Right cardiac atrium (tissue), 5 donors: ENCODE measurements around the gene DLG2. TPM values are rescaled to one million over a fixed set of nuclear protein-coding genes. Genes with fewer than 3 reads are reported as not detected.
A peak's percentile ranks its signal among the peaks of the same experiment; 100 is the strongest.

Source experiments
- ATAC-seq, 2 donors: fragments of 200-7000 bp; cut with Tn5 transposase; one replicate each; pipeline versions ENCODE4 v1.8.0 to v1.9.1; 2020; ENCODE audit warnings: moderate library complexity in 2 of 2, mild to moderate bottlenecking in 1 of 2
- DNase-seq, 3 donors: peaks; one replicate each; pipeline ENCODE4 v3.0.0-alpha.2; 2020
- H3K27ac ChIP-seq: one replicate; pipeline ENCODE4 v1.5.1; 2013; ENCODE audit warnings: mild to moderate bottlenecking, low read length, control low read depth, moderate library complexity
- H3K27me3 ChIP-seq: one replicate; pipeline ENCODE4 v1.6.1; 2013; ENCODE audit not compliant: control insufficient read depth, insufficient read depth
- H3K4me1 ChIP-seq: one replicate; pipeline ENCODE4 v1.6.1; 2013; ENCODE audit warnings: low read length; ENCODE audit not compliant: control insufficient read depth, insufficient read depth
- H3K4me3 ChIP-seq: one replicate; pipeline ENCODE4 v1.5.1; 2013; ENCODE audit warnings: low read length, control low read depth
- H3K9me3 ChIP-seq: one replicate; pipeline ENCODE4 v1.6.1; 2013; ENCODE audit warnings: low read length; ENCODE audit not compliant: control insufficient read depth
- WGBS: extraction: QIAGEN DNeasy Blood & Tissue Kit; methylation state at CpG from one replicate; pipeline ENCODE4 v1.1.7; 2013; 5-methylcytosine and 5-hydroxymethylcytosine counted together
- intact Hi-C, 4 donors: fragments of 100-400 bp; cut with DNase I; formaldehyde crosslinking; loops; one replicate each; pipeline versions ENCODE4 v1.11.0 to v1.14.0; 2022 to 2023
- polyA plus RNA-seq: library from polyadenylated mRNA; stranded (reverse); fragments of 200-250 nt; gene quantifications from one replicate; pipeline ENCODE4 v1.2.3, GENCODE V29; 2013
- total RNA-seq, 4 donors: library from RNA; stranded (reverse); fragmentation: NEBNext Ultra II Directional; extraction: Animal tissue kit (Norgen Biotek cat#: 25700); gene quantifications; one replicate each; pipeline ENCODE4 v1.2.1, GENCODE V29; 2021
- donor health status: healthy with polysubstance abuse.
- donor health status: DM: no; HTN: yes; CAD: no.
- donor health status: DM: no; HTN: no; CAD: no.
- donor health status: DM: no; HTN: yes; CAD: no; lungs with severe emphysema.
- donor health status: DM: yes; HTN: yes; CAD: no.

Gene DLG2
- total and polyA plus RNA-seq, 5 donors = 2.3 to 10.5 (median 9.4) TPM

DNA sequence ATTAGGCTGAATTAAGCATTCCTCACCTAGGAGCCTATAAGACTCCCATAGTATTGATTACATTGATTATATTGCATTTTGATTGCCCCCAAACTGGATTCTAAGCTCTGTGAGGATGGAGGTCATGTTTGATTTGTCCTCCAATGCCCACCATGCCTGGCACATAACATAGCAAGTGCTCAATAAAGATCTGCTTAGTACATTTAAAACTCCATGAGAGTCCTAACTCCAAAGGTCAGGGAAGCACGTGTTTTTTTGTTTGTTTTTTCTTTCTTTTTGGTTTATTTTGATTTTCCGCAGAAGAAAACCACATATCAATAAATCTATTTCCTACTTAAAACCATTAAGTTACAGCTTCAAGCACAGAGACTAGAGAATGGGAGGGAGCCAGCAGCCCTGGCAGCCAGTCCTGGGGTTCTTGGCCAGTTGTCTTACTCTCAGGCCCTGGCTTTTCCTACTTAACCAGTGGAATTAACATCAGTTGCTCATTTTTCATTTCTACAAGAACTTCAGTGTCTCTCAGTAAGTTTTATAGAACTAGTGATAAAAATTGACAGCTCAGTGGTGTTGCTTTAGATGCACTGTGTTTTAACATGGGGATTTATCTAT is 1911.1 kb downstream of the DLG2 start:
- DNase-seq (peak in 1 of 3 donors; percentile 65), ATAC-seq (no peak)
- intact Hi-C loops = no loop called here
- Histone ChIP-seq H3K27me3 (no peaks in the 10 kb centered on the region), H3K27ac (no peak overlapping the region), H3K4me3 (no peak overlapping the region), H3K9me3 (no peaks in the 10 kb centered on the region), H3K4me1 (no peaks in the 10 kb centered on the region)
- WGBS = 77% methylated on average over 2 of the region's 2 CpGs

DNA sequence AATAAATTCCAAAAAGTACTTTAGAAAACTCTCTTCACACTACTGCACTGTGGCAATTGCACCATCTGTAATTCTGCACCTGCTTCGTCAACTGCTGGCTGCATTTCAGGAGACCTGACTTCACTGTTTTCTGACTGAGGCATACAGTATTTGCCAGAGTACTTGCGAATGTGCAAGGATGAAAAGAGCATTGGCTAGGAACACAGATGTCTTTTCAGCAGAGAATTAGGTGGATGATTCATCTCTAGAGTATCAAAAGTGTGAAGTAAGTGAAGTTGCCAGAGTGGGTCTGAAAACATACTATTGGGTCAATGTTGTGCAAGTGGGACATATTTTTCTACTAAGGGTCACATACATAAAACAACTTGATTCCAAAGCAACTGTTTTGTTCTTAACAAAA is 1913.4 kb downstream of the DLG2 start:
- Histone ChIP-seq H3K9me3 (no peaks in the 10 kb centered on the region), H3K4me3 (no peak overlapping the region), H3K4me1 (no peaks in the 10 kb centered on the region), H3K27me3 (no peaks in the 10 kb centered on the region), H3K27ac (no peak overlapping the region)
- intact Hi-C loops = no loop called here
- ATAC-seq (peak; percentile 36 to 45), DNase-seq (no peak)
- WGBS = 57% methylated on average over 2 of the region's 2 CpGs

DNA sequence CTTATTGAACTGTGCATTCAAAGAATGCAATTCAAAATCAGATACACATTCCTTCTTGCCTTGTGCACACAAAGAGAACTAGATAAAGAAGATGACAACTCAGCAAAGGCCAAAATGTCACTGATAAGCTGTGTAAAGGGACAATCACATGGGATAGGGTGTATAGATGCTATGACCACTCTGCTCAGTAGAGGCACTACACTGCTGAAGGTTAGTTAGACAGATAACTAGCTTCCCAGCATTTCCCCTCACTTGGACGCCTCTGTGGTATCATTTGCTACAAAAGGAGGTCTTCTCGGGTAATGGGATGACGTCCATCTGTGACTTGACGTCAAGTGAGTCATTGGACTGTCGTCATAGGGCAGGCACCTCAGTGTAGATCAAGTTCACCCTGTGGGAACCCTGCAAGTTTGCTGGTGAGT is 1916.0 kb downstream of the DLG2 start:
- 74% methylated on average over 5 of the region's 5 CpGs for WGBS
- H3K27ac ChIP-seq = no peak overlapping the region
- ATAC-seq (peak in 1 of 2 donors; percentile 32), DNase-seq (no peak)
- no peak overlapping the region for H3K4me3 ChIP-seq
- H3K9me3 ChIP-seq = no peaks in the 10 kb centered on the region
- H3K27me3 ChIP-seq = no peaks in the 10 kb centered on the region
- intact Hi-C loops = no loop called here
- no peaks in the 10 kb centered on the region for H3K4me1 ChIP-seq

DNA sequence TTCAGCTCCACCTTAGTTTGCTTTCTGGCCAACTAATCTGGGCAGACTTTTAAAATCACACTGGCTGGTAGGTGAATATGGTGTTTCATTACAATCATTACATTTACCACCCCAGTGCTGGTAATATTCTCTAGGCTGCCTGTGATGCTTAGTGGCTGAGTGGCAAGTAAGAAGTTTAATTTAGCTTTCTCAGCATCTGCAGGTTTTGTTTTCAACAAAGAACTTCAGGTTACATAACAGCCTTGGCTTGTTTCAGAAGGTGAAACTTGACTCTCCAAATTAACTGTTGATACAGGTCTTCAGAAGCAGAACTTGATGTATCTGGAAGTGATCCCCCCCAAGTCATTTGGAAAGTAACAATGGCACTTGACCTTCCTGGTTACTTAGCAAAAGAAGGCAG is 1917.7 kb downstream of the DLG2 start:
- Histone ChIP-seq H3K27ac (no peak overlapping the region), H3K27me3 (no peaks in the 10 kb centered on the region), H3K9me3 (no peaks in the 10 kb centered on the region), H3K4me3 (no peak overlapping the region), H3K4me1 (no peaks in the 10 kb centered on the region)
- ATAC-seq = no peak
- intact Hi-C loops = no loop called here
- DNase-seq = no peak

DNA sequence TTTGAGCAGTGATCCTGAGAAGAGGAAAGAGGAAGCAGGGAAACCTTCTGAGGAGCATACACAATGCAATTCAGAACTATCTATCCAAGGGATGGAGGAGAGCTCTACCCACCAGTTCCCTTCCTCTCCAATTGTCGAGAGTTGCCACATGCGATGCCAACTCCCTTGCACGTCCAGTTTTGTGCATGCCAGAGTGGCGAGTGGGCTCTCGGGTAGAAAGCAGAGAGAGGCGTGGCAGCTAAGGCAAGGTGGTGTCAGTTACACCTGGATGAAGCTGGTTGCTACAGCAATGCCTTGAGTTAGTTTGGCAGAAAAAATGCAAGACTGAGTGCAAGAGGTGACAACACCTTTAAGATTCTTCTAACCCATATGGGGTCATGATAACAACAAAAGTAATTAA is 1920.6 kb downstream of the DLG2 start:
- no peak overlapping the region for H3K4me3 ChIP-seq
- H3K9me3 ChIP-seq = no peaks in the 10 kb centered on the region
- H3K27ac ChIP-seq = no peak overlapping the region
- no peaks in the 10 kb centered on the region for H3K4me1 ChIP-seq
- 88% methylated on average over 6 of the region's 6 CpGs for WGBS
- DNase-seq (no peak), ATAC-seq (no peak)
- intact Hi-C loops = no loop called here
- H3K27me3 ChIP-seq = no peaks in the 10 kb centered on the region

DNA sequence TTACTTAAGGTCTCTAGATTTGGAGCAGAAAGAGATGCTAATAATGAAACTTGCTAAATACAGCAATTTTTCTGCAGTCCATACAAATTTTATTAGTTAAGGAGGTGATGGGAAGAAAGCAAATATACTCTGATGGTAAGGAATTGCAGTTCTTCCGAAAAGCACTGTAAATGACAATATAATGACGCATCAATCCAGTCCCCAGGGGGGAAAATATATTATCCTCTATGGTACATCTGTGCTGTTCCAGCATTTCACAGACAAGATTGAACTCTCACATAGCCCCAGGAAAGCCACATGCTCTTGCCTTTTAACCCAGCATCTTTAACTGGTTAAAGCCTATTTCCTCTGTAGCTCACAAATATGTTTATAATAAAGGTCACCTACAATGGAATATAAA is 1924.3 kb downstream of the DLG2 start:
- intact Hi-C loops = no loop called here
- 96% methylated on average over 2 of the region's 2 CpGs for WGBS

DNA sequence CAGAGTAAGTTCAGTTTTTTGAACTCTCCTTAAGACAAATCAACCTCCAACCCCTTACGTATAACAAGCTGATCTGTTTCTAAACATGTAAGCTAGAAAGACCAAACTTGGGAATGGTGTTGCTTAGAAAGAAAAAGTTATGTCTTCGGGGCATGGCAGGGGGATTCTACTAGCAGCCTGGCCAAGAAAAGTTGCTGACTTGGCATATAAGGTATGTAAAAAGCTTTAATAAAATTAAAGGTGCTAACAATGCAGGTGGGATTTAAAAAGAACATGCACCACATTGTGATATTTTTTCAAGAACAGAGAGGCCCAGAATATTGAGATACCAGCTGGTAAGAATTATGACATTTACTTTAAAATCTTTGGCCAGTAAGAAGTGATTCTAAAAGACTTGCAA is 1929.6 kb downstream of the DLG2 start:
- no peaks in the 10 kb centered on the region for H3K27me3 ChIP-seq
- no peaks in the 10 kb centered on the region for H3K9me3 ChIP-seq
- no peak overlapping the region for H3K27ac ChIP-seq
- intact Hi-C loops = no loop called here
- DNase-seq = no peak
- 93% methylated on average over 2 of the region's 2 CpGs for WGBS
- H3K4me3 ChIP-seq = no peak overlapping the region
- H3K4me1 ChIP-seq = no peaks in the 10 kb centered on the region
- ATAC-seq = no peak

More for the DNA sequence above, 1924.3 kb downstream of the DLG2 start:
- no peak overlapping the region for H3K27ac ChIP-seq
- H3K27me3 ChIP-seq = no peaks in the 10 kb centered on the region
- no peaks in the 10 kb centered on the region for H3K9me3 ChIP-seq
- no peaks in the 10 kb centered on the region for H3K4me1 ChIP-seq
- H3K4me3 ChIP-seq = no peak overlapping the region
- DNase-seq = no peak
- no peak for ATAC-seq

DNA sequence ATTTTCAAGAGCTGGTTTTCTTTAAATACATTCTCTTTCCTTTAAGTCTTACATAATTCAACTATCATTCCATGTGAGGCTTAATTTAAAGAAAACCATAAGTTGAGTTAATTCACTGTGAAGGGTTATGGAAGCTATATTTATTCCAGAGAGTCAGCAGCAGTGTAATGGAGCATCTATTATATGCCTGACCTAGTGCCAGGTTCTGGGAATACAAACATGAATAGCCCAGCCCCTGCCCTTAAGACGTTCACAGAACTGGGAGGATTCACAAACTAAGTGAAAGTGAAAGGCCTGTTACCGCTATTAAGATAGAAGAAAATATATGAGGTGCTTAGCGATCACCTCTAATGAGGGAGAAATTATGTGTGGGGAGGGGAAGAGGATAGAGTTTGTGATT is 1932.1 kb downstream of the DLG2 start:
- H3K4me3 ChIP-seq = no peak overlapping the region
- intact Hi-C loops = no loop called here
- DNase-seq (no peak), ATAC-seq (no peak)
- no peaks in the 10 kb centered on the region for H3K4me1 ChIP-seq
- WGBS = 90% methylated on average over 3 of the region's 3 CpGs
- no peaks in the 10 kb centered on the region for H3K27me3 ChIP-seq
- no peaks in the 10 kb centered on the region for H3K9me3 ChIP-seq
- H3K27ac ChIP-seq = no peak overlapping the region

DNA sequence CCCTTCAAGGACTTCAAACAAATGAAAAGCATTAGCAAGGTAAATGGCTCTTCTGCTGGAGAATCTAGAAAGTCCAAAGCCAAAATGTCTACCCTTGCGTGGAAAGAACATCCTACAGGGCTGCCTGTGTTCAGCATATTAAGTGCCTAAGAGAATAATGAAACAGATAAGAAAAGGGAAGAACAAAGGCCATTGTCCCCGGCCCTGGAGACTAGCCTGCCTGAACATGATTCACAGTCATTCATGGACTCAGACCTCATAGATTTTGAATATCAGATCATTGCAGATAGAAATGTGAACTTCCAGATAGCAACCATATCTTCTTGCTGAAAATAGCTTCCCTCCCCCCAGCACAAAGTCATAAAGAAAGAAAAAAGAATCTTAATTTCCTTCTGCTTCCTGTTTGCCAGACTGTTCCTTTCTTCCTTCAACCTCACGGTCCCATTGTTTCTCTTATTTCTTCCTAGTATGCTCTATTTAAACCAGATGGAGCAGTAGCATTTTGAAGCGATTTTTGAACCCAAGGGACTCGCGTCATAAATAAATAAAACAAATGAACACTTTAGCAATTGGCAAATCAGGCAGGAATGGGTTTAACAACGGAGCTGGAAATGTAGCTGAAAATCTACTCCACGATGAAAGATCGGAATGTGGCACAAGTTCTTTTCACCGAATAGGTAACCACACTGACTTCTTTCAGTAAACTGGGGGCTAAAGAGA is 1932.8 kb downstream of the DLG2 start:
- no peaks in the 10 kb centered on the region for H3K4me1 ChIP-seq
- 71% methylated on average over 10 of the region's 10 CpGs for WGBS
- DNase-seq (no peak), ATAC-seq (no peak)
- intact Hi-C loops = no loop called here
- no peak overlapping the region for H3K27ac ChIP-seq
- no peaks in the 10 kb centered on the region for H3K9me3 ChIP-seq
- no peaks in the 10 kb centered on the region for H3K27me3 ChIP-seq
- no peak overlapping the region for H3K4me3 ChIP-seq

DNA sequence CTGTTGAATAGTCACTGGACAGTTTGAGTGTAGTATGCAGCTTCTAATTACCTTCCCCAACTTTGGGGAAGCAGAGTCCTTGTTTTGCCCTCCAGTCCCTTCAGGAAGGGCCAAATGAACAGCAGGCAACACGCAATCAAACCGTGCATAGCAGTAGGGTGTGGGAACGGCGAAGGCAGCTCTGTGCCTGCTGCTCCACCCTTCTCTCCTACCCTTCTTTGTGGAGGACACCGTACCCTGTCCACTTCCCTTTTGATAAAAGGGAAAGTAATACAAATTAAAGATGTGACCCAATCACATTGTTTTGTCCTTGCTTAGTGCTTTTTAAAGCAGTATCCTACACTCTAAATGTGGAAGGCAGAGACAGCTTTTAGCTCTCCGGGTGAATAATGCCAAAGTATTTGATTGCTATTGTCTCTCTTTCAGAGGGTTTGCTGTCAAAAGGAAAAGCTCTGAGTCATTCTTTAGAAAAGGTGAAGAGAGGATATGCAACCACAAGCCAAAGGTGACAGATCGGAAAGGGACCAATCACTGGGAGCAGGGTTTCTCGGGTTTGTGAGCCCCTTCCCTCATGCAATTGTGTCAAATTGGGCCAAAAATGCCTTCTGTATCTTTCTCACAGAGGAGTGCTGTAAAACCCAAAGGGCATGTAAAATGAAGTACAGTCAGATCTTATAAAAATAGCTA is 1933.7 kb downstream of the DLG2 start:
- Histone ChIP-seq H3K27ac (no peak overlapping the region), H3K4me3 (no peak overlapping the region), H3K9me3 (no peaks in the 10 kb centered on the region), H3K27me3 (no peaks in the 10 kb centered on the region), H3K4me1 (no peaks in the 10 kb centered on the region)
- 56% methylated on average over 8 of the region's 8 CpGs for WGBS
- intact Hi-C loops = no loop called here
- no peak for DNase-seq
- ATAC-seq = peak in 1 of 2 donors; percentile 31

DNA sequence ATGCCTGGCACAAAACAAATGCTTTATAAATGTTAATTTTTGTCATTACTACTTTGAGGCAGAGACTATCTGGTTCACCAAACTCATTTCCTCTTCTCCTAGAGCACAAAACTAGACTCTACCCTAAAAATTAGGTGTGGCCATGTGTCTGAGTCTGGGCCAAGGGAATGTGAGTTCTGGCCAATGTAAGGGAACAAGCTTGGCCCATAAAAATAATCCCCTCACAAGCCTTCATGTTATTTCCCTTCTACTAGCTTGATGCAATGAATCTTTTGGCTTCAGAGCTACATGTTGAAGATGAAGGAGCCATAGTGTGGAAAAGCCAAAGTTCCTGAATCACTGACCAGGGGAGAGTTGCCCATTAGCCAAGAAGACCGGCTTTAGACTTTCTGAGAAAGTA is 1934.5 kb downstream of the DLG2 start:
- no peaks in the 10 kb centered on the region for H3K27me3 ChIP-seq
- no peak overlapping the region for H3K27ac ChIP-seq
- no peaks in the 10 kb centered on the region for H3K9me3 ChIP-seq
- intact Hi-C loops = no loop called here
- 65% methylated on average over 1 of the region's 1 CpG for whole genome bisulfite sequencing
- ATAC-seq (peak; percentile 29 to 52), DNase-seq (no peak)
- H3K4me1 ChIP-seq = no peaks in the 10 kb centered on the region
- H3K4me3 ChIP-seq = no peak overlapping the region
